ENCODE measurements around the gene STK39. TPM values are rescaled to one million over a fixed set of nuclear protein-coding genes. Genes with fewer than 3 reads are reported as not detected.
A peak's percentile ranks its signal among the peaks of the same experiment; 100 is the strongest.

Gene STK39
- total and polyA plus RNA-seq, 2 experiments from 2014 or later: 32.7 to 51.7 TPM

DNA sequence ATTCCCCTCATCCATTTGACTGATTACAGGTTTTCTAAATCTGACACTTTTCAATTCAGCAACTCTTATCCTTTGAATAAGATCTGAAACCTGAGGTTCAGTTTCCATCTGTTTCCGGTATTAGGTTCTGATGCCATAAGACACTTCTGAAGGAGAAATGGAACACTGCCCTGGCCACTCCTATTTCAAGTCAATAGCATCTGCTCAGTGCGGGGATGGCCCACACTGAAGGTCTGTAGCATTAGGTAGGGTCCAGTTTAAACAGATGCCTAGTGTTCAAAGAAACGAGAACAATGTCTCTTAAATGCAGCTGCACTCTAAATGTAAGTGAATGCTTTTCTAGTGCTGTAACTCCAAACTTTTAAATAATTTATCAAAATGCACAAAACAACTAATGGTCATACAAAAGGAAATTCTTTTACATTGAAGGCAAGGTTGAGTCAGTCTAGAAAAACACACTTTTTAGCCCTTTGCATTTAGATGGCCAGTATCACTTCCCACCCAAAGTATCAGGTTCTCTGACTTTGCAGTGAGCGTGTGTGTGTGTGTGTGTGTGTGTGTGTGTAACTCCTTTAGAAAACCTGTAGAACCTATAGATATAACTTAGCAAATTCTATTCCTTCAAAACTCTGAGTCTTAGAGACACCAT, 78.2 kb downstream of the STK39 start:
- DNase-seq (ENCODE audit: low read depth in 1 of 2, low spot score in 1 of 2): no peak
- H3K4me3 ChIP-seq: no peak overlapping the region
- TF ChIP-seq, protein P1, sequence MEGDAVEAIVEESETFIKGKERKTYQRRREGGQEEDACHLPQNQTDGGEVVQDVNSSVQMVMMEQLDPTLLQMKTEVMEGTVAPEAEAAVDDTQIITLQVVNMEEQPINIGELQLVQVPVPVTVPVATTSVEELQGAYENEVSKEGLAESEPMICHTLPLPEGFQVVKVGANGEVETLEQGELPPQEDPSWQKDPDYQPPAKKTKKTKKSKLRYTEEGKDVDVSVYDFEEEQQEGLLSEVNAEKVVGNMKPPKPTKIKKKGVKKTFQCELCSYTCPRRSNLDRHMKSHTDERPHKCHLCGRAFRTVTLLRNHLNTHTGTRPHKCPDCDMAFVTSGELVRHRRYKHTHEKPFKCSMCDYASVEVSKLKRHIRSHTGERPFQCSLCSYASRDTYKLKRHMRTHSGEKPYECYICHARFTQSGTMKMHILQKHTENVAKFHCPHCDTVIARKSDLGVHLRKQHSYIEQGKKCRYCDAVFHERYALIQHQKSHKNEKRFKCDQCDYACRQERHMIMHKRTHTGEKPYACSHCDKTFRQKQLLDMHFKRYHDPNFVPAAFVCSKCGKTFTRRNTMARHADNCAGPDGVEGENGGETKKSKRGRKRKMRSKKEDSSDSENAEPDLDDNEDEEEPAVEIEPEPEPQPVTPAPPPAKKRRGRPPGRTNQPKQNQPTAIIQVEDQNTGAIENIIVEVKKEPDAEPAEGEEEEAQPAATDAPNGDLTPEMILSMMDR (IDR thresholded peaks at IDR 0.05; ENCODE audit: low read depth, low read length): no peak
- H3K27ac ChIP-seq: no peak overlapping the region
- H3K4me1 ChIP-seq (ENCODE audit: low read depth): peaks cover 62% of the 10 kb centered on the region
- H3K9me3 ChIP-seq (ENCODE audit: low read depth): no peaks in the 10 kb centered on the region
- peaks cover 6% of the 10 kb centered on the region for H3K36me3 ChIP-seq
- H3K27me3 ChIP-seq: no peaks in the 10 kb centered on the region

DNA sequence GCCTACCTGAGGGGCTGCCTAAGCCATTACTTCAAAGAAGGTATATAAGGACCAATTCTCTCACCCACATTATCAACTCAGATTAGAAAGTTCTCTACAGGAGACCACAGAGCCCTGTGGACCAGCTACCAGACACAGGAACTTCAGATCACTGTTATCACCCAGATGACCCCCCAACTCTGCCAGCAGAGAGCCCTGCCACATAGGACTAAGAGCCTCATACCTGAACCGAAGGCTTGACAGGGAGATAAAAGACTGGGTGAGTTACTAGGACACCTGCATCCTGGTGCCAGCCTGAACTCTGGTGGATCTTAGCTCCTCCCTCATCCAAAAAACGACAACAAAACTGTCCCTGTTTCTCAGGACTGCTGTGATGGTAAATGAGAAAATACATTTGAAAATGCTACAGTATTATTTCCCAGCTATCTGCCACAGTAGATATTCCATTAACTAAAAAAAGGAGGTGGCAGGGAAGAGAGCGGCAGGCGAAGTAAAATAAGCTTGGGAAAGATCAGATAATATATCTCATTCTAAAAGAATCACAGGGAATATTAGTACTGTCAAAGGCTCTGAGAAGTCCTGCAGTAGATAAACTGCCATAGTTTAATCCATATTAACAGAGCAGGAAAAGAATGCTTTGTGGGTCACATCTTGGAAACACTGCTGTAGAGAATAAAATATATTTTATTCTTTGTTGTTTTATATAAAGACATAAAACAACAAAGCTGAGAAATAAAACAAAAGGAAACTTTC, 79.7 kb downstream of the STK39 start:
- Histone ChIP-seq H3K36me3 (peaks cover 12% of the 10 kb centered on the region), H3K9me3 (ENCODE audit: low read depth) (no peaks in the 10 kb centered on the region), H3K4me1 (ENCODE audit: low read depth) (peaks cover 48% of the 10 kb centered on the region), H3K27me3 (no peaks in the 10 kb centered on the region), H3K4me3 (no peak overlapping the region), H3K27ac (peak overlapping the region; percentile 74)
- TF ChIP-seq, protein P1 (IDR thresholded peaks at IDR 0.05; ENCODE audit: low read depth, low read length): no peak
- DNase-seq (ENCODE audit: low read depth in 1 of 2, low spot score in 1 of 2): no peak

- TF ChIP-seq, protein P1 (IDR thresholded peaks at IDR 0.05; ENCODE audit: low read depth, low read length): no peak
- DNase-seq (ENCODE audit: low read depth in 1 of 2, low spot score in 1 of 2): no peak
- H3K27ac ChIP-seq: peak overlapping the region; percentile 74
- H3K36me3 ChIP-seq: peaks cover 12% of the 10 kb centered on the region
- no peaks in the 10 kb centered on the region for H3K9me3 ChIP-seq (ENCODE audit: low read depth)
- H3K27me3 ChIP-seq: no peaks in the 10 kb centered on the region
- peaks cover 43% of the 10 kb centered on the region for H3K4me1 ChIP-seq (ENCODE audit: low read depth)
- no peak overlapping the region for H3K4me3 ChIP-seq
Observed at GRCh38 chr2:168166902-168167510, 80.4 kb downstream of the STK39 start.

DNA sequence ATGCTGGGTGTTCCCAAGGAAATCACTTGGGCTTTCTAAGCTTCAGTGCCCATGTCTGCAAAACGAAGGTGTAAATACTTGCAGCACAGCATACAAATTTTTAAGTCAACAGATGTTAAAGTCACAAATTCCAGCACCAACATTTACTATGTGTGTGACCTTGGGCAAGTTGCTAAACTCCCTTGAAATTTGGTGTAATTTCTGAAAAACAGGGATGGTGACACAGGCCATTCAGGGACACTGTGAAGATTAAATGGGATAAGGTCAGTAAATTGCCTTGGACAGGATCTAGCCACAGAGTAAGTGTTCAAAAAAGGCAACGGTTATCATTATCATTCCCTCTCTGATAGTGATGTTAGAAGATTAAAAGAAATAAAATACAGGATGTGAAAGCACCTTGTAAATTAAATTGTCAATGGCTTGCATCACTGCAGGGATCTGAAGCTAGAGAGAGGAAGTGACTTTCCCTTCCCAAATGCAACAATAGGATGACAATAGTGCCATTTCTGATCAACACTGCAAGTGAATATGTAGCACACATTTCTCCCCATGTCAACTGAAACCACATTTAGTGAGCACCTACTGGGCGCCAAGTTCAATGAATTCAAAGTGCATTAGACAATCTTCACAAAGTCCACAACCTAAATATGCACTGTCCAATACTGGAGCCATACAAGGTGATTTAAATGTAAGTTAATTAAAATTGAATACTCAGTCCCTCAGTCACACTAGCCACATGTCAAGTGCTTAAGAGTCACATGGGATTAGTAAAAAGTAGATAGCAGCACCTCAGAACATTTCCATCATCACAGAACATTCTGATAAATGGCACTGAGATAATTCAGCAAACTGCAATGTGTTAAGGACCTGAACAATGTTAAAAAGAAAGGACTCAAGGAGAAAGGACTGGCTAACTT, 81.2 kb downstream of the STK39 start:
- TF ChIP-seq, protein P1 (IDR thresholded peaks at IDR 0.05; ENCODE audit: low read depth, low read length): no peak
- H3K4me3 ChIP-seq: no peak overlapping the region
- no peaks in the 10 kb centered on the region for H3K27me3 ChIP-seq
- no peak for DNase-seq (ENCODE audit: low read depth in 1 of 2, low spot score in 1 of 2)
- peaks cover 35% of the 10 kb centered on the region for H3K4me1 ChIP-seq (ENCODE audit: low read depth)
- peak overlapping the region; percentile 74 for H3K27ac ChIP-seq
- H3K36me3 ChIP-seq: peaks cover 12% of the 10 kb centered on the region
- H3K9me3 ChIP-seq (ENCODE audit: low read depth): no peaks in the 10 kb centered on the region

GRCh38 chr2:168165397-168165796, 82.0 kb downstream of the STK39 start:
- H3K27ac ChIP-seq: no peak overlapping the region
- peak in 1 of 2 donors; percentile 15 for DNase-seq (ENCODE audit: low read depth in 1 of 2, low spot score in 1 of 2)

More at GRCh38 chr2:168165397-168165796, 82.0 kb downstream of the STK39 start:
- Histone ChIP-seq H3K9me3 (ENCODE audit: low read depth) (no peaks in the 10 kb centered on the region), H3K27me3 (no peaks in the 10 kb centered on the region), H3K4me1 (ENCODE audit: low read depth) (peaks cover 30% of the 10 kb centered on the region), H3K4me3 (no peak overlapping the region), H3K36me3 (peaks cover 12% of the 10 kb centered on the region)
- TF ChIP-seq, protein P1 (IDR thresholded peaks at IDR 0.05; ENCODE audit: low read depth, low read length): no peak

Data from cardiac muscle cell (in vitro differentiated cells and primary cell).